Epidermal melanocyte (primary cell): Measurements from ENCODE around the gene C7orf57.
A peak's percentile ranks its signal among the peaks of the same experiment; 100 is the strongest.

Experiments
- DNase-seq: peaks from one replicate; pipeline ENCODE4 v3.0.0; 2011; ENCODE audit warnings: low spot score; ENCODE audit not compliant: insufficient read length

The C7orf57 gene

DNA sequence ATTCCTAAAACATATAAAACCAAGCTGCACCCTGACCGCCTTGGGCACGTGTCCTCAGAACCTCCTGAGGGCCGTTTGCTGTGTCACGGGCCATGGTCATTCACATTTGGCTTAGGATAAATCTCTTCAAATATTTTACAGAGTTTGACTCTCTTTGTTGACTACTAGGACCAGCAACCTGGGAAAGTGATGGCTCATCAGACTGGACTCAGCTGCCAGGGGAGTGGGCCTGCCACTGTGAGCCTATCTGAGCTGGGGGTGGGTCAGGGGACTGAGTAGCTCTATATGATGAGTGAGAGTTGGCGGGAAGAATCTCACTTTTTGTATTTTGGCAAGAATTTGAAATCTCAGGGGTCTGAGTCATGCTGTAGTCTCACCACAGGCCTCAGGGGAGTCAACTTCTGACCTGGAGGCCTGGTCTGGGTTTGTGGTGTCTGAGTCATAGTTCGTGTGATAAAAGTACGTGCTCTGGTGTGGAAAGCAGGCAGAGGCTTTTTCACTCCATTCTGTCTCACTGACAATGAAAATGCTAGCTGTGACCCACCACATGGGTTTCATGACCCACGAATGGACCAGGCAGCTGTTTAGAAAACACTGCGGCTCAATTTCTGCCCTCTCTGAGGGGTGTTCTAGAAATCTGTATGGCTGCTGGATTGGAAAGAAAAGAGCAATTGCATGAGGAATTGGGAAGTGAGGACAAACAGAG, 49.5 kb downstream of the C7orf57 start:
- DNase-seq: peak; percentile 59

DNA sequence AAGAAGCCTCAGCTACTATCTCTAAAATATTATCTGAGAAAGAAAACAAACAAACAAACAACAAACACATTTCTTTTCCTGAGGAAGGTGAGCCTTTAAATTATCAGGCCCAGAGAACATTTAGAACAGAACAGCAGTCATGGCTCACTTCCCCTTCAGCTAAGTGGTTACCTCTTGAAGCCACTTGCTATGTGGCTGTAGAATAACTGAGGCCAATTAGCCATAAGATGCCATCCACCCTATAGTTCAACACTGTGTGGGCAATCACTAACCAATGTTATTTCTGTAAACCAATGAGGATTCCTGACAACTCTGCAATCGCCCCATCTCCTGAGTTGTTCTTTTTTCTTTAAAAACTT, 50.1 kb downstream of the C7orf57 start:
- DNase-seq: no peak

DNA sequence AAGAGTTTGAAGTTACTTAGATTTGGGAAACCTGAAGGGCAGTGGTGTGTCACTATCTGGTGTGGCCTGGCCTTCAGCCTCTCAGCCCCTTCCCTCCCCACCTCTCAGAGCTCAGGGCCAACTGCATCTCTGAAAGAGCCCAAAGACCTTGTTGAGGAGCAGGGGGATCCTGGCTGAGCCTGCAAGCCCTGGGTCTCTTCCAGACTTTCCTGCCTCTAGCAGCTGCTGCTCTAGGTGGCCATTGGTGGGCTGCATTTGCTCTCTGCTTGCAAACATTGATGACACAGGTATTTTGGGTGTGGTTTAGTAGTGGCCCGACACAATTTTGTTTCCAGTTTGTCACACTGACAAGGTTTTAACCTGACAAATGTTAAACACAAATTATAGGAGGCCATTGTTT, 50.6 kb downstream of the C7orf57 start:
- DNase-seq: no peak

DNA sequence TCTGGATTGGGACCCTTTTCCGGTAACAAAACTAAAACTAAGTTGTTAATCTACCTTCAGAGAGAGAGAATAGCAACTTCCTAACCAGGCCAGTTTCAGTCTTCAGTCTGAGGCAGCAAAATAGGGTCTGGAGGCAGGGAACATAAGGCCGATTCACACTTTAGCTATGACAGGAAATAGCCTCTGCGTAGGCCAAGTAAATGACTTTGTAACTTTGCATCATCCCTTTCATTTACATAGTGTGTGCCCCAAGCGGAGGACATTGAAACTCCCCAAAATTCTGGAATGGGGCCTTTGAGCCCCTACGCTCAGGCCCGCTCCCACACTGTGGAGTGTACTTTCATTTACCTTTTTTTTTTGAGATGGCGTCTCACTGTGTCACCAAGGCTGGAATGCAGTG, 52.0 kb downstream of the C7orf57 start:
- no peak for DNase-seq

DNA sequence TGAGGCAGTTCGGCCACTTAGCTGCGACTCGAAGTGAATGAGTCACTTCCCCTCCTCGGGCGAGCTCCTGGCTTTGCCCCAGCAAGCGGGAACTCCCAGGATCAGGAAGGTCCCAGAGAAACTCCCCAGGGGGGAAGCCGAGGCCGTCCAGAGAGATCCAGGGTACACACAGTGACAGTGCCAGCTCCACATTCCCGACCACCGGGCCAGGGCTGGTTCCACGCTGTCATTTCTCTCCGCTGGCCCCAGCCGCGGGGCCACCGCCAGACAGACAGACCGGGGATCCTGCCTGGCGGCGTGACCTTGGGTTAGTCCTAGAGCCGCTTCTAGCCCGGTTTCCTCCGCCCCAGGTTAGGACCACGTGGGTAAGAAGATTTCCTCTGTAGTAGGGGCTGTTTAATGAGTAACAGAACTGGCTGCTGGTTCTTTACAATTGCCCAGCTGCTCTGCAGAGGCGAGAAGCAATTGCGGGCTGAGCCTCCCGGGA, 53.3 kb downstream of the C7orf57 start:
- no peak for DNase-seq

DNA sequence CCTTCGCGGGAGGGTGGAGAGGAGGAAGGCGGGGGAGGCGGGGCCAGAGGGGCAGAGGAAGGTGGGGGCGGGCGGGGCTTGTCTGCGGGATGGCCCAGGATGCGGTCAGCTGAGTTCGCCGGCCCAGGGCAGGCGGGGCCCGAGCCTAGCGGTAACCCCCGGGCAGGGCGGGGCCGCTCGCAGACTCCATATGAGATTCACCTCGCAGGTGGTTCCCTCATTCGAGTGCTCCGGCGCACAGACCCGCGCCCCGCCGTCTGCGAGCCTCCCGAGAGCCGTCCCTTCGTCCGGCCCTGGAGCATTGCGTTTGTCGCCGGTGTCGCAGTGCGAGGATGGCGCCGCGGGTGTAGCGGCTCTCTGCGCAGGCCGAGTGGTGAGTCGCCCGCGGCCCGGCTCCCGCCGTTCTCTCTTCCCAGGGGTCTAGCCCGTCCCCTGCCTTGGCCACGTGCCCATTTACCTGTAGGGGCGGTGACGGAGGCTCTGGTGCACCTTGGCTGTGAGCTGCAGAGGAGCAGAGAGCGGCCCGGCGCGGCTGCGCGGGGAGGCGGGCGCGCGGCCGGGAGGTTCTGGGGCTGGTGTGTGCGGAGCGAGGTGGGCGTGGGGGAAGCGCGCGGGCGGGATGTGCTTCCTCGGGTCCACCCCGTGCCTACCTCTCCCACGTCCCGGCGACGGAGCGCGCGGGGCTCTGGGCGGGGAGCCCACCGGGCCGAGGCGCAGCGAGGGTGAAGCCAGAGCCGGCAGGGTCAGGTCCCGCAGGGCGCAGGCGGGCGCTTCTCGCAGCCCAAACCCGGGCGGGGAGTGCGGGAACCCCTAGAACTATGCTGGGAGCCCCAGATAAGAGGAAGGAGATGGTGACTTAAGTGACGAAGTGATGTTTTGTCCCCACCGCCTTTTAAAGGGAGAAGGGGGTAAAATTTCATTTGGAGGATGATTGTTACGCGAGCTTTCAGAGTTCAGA, 54.0 kb downstream of the C7orf57 start, which contains the start of gene UPP1:
Gene UPP1 (plus strand): TSS at position 220 of the 958 bp plus-strand sequence. CDS start 5,519 bp downstream, outside the sequence.
- peak; percentile 65 for DNase-seq

DNA sequence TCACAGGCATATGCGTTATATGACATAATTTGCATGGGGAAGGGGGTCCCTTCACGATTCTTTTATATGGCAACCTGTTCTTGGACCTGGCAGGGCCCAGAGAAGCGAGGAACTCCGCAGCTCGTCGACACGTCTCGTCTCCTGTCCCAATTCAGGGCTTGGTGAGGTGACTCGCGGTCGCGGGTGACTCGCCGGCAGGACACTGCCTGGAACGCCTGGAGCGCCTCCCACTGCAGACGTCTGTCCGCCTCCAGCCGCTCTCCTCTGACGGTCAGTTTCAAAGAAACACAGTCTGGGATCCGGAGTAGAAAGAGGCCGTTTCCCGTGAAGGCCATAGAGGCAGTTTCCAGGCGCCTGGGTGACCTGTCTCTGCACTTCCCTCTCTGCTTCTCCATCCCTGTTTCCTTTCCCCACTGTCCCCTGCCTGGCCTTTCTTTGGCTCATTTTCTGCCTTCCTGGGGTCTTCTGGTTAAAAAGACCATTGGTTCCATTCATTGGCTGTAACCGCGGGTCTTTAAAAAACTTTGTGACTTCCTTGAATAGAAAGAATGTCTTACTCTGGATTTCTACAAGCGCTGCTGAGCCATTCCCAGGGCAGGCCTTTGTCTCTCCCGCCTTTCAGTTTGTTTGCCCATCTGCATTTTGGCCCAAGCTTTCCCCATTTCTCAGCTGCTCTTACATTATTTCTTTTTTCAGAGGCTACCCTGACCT, 54.9 kb downstream of the C7orf57 start:
- no peak for DNase-seq

DNA sequence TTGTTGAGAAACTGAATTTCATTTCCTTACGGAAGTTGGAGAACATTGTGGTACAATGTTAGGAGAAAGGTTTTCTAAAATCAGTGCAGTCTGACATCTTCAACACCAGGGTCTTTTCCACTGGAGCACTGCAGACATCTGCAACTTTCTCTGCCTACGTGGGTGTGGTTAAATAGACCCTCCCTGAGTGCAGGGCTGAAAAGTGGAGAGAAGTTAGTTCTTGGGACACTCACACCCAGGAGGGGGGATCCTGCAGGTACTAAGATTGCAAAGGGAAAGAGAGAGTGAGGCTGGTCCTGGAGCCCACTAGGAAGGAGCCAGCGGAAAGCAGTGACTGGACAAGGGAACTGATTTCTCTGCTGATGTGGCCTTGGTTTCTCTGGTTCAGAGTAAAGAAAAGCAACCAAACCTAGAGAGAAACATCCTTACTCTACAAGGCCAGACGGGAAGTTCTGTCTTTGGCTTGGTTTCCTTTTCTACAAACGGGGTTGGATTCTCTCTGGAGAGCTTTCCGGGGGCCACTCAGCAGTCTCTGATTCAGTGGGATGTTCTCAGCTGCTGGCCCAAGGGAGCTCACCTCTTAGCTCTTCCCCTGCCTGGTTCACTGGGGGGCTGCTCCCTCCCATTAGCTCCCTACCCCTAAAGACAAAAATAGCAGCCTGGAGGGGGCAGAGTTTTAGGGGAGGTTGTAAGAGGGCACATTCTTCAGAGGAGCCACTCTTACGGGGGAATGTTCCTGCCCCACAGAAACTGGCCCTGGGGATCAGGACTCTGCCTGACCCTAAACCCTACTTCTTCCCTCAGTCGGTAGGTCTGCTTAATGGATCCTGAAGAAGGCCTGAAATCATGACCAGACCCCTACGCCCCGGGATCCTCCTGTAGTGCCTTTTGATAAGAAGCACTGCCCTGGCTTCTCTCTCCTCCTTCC, 56.4 kb downstream of the C7orf57 start:
- DNase-seq: no peak

DNA sequence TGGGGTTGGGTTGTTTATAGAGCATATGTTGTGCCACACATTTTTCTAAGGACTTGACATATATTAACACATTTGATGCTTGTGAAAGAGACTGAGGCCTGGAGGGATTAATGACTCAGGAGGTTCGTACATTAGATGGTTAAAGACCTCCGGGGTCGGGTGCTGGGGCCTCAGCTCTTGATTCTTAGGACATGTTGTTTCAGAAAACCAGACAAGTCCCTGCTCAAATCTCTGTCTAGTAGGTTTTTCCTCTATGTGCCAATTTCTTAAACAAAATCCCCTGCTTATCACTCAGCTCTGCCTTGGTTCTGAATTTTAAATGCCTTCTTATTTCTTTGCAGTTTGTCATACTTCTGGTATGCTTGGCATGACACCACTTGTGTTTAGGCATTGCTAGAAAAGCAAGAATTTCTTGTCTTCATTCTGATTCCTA, 59.5 kb downstream of the C7orf57 start:
- DNase-seq: no peak

DNA sequence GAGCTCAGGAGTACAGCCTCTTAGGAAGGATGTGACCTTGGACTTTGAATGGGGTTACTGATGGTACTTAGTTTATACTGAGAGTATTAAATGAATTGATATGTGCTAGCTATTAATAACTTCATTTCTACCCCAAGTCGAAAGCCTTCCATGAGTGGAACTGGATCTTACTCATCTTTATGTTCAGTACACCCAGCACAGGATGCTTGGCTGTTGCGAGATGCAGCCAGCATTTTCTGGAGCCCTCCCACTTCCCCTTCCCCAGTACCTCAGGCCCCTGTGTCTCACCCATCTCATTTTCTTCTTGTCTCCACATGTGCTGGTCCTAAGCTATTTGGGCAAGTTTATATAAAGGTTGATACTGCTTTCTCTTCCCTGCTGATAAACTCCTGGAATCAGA, 60.9 kb downstream of the C7orf57 start:
- DNase-seq: no peak

DNA sequence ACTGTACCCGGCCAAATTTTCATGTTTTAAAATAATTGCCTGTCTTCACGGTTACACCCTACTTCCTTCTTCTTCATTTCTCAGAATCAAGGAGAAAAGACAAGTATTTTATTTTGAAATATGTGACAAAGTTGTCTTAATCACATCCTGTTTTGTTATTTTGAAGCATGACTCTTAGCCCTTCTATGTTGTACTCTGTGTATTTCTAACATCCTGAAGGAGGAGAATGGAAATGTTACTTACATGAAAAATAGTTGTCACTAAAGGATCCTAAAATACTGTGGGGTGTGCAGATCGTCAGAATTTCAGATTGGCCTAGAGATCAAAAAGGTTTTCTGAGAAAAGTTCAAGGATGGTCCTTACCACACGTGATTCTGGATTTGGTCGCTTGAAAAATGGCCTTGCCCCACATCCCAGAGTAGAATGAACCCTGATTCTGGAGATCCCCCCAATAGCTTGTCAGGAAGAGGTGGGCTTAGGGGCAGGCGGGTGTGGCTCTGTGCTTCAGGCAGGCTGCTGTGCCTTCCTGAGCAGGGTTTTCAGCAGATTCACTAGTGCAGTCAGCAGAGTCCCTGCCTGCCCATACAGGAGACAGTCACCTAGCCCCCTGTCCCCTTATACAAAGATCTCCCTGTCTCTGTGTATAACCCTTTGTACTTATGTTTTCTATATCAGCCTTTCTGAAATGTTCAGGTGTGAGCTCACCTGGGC, 62.3 kb downstream of the C7orf57 start:
- DNase-seq: no peak

DNA sequence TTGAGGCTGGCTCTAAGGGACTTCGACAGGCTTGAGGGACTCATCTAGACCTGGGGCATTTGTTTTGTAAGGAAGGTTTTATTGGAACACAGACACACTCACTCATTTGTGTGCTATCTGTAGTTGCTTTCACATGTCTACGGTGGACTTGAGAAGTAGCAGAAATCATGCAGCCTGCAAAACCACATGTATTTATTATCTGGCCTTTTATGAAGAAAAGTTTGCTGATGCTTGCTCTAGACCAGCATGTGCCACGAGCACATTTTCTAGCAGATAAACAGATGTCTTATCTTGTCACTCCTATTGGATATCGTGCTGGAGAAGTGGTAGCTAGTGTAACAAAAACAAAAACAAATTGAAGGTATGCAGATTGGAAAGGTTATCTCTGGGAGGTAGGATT, 63.5 kb downstream of the C7orf57 start:
- DNase-seq: no peak

DNA sequence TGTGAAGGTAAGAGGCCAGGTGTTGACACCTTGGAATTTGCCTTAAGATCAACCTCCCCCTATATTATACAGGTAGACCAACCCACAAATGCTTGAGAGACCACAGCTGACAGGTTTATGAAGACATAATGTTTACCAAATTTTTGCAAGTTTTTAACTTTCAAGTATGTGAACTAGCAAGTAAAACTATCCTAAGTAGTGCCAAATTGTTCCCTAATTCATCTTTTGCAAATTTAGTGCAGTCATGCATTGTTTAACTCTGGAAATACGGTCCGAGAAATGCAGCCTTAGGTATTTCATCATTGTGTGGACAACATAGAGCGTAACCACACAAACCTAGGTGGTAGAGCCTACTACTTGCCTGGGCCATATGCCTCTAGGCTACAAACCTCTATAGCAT, 64.4 kb downstream of the C7orf57 start:
- DNase-seq: no peak

DNA sequence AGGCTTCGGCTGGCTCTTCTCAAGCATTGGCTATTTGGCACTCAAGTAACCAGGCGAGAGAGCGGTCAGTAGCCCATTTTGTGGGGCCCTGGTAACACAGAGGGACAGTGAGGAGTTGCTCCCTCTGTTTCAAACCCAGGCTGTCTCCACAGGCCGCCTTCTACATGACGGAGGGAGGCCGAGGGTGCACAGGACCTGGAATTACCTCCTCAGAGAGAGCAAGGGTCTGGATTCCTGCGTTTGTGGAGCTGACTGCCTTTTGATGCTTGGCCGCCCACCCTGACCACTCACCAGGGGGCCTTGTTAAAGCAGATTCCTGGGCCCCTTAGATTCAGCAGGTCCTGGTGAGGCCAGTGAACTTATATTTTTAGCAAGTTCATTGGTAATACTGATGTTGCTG, 66.0 kb downstream of the C7orf57 start:
- no peak for DNase-seq

DNA sequence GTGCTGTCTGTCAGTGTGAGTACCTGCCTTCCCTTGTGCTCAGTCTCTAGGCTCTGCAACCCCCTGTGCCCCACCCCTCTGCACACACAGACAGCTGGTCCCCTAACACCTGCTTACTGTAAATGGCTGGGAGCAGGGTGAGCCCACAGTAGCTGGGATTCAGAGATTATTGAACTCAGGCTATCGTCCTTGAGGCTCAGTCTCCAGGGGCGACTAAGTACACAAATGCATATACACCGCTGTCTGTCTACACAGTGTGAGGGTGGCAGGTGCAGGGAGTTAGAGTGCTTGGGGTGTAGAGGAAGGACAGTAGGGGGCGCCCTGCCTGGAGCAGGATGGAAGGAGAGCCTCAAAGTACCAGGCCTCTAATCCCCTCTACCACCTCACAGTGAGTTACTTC, 66.6 kb downstream of the C7orf57 start:
- no peak for DNase-seq

DNA sequence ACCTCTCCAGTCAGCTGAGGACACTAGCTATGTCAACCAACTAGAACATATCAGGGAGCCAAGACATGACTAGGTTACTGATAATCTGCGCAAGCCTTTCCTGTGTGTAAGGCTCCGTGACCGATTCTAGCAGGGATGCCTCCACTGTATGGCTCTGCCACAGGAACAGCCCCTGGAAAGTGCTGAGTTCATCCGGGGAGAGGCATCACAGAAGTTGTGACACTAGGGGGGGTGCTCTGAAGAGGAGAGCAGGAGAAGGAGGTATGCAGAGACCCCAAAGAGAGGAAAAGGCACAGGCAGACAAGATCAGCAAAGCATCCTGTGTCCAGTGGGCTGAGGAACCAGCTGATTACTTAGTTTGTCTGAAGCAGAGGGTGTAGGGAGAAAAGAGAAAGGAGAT, 67.2 kb downstream of the C7orf57 start:
- no peak for DNase-seq

DNA sequence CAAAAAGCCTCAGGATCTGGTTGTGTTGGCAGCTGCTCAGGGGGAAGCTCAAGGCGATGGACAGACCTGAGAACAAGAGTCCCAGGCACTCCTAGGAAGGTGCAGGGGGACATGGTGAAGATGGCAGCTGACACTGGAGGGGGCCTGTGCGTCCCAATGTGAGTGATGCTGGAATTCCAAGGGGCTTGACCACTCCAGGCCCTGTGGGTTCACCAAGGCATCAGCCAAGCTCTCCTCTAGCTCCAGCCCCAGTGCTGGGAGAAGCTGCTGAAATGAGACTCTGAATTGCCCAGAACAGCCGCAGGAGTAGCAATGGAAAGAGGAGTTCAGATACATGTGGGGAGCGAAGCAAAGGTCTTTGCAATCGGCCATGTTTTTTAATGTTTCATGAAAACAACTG, 69.7 kb downstream of the C7orf57 start:
- no peak for DNase-seq

DNA sequence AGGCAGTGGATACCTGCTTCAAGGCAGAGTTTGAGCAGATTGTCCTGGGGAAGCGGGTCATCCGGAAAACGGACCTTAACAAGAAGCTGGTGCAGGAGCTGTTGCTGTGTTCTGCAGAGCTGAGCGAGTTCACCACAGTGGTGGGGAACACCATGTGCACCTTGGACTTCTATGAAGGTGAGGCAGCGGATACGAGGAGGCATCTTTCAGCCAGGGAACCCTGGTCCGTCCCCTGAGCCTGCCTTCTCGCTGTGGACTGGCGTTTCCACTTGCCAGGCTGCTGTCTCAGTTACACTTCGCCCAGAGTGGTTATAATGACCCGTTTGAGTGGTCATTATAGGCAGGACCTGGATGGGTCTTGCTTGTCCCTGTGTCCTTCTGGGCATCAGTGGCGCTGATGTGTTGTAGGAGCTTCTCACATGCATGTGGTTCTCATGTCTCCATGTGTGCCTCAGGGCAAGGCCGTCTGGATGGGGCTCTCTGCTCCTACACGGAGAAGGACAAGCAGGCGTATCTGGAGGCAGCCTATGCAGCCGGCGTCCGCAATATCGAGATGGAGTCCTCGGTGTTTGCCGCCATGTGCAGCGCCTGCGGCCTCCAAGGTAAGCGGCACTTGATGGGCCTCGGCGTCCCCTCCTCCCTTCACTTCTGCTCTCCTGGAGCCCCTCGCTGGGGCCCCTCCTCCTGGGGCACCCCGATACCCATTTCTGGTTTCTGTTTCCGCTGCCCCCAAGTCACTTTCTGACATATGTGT, 71.7 kb downstream of the C7orf57 start:
- DNase-seq: no peak

DNA sequence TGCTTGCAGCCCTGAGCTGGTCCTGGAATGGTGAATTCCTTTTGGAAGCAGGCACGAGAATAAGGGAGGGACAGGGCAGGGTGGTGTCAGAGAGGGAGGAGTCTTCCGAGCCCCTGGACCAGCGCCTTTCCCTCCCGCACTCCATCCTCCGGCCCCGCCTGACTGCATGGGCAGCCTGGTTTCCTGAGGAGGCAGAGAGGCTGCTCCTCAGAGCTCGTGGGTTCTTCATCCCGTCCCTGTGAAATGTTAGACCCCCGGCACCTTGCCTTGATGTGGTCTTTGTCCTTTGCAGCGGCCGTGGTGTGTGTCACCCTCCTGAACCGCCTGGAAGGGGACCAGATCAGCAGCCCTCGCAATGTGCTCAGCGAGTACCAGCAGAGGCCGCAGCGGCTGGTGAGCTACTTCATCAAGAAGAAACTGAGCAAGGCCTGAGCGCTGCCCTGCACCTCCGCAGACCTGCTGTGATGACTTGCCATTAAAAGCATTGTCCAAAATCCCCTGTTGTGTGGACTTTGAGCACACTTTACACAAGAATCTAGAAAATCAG, 72.7 kb downstream of the C7orf57 start:
- DNase-seq: no peak
